ENCODE data around the gene EFNB3.

DNA sequence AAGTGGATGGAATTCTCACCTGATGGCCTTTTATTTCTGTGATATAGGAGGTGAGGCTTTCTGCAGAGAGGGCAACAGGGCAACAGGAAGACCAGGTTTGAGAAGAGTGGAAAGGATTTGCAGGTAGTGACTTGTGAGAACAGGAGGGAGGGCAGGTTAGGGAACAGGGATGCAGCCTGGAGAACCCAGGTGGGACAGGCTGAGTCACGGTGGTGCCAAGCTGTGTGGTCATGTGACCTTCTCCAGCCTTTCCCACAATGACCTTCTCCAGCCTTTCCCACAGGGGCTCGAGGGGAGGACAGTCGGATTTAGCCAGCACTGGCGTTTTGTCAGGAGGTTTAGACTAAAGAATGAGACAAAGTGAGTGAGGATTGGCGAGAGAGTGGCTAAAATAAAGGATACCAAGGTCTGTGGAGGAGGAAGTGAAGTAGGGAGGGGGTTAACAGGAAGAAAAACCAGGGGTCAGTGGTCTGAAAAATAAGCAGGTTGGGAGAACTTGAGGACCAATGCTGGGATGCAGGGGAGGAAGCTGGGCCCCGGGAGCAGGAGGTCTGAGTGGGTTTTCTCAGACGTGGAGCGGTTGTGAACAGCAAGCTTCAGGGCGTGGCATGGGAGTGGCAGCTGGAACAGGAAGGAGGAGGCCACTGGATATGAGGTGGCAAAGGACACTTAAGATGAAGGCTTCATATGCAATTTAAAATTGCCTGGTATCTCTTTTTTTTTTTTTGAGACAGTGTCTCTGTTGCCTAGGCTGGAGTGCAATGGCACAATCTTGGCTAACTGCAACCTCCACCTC is 50.3 kb downstream of the EFNB3 start:
- no peak for TF ChIP-seq YY1 (IDR thresholded peaks at IDR 0.05; ENCODE audit: low read depth, low read length)
- no peak for TF ChIP-seq EZH2 (IDR thresholded peaks at IDR 0.05; ENCODE audit: low read depth, low read length, severe bottlenecking)
- TF ChIP-seq KDM5A (IDR thresholded peaks at IDR 0.05; ENCODE audit: low read length) = no peak
- no peak for TF ChIP-seq SIX5 (IDR thresholded peaks at IDR 0.05; ENCODE audit: low read depth, low read length)
- TF ChIP-seq HDAC2 (IDR thresholded peaks at IDR 0.05; ENCODE audit: borderline replicate concordance in 1 of 2, low read depth in 2 of 2, low read length in 2 of 2) = no peak
- TF ChIP-seq, protein P1, sequence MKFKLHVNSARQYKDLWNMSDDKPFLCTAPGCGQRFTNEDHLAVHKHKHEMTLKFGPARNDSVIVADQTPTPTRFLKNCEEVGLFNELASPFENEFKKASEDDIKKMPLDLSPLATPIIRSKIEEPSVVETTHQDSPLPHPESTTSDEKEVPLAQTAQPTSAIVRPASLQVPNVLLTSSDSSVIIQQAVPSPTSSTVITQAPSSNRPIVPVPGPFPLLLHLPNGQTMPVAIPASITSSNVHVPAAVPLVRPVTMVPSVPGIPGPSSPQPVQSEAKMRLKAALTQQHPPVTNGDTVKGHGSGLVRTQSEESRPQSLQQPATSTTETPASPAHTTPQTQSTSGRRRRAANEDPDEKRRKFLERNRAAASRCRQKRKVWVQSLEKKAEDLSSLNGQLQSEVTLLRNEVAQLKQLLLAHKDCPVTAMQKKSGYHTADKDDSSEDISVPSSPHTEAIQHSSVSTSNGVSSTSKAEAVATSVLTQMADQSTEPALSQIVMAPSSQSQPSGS (IDR thresholded peaks at IDR 0.05; ENCODE audit: low read length) = no peak
- TF ChIP-seq HDAC6 (IDR thresholded peaks at IDR 0.05; ENCODE audit: low read depth, low read length) = no peak
- TF ChIP-seq, protein P2, sequence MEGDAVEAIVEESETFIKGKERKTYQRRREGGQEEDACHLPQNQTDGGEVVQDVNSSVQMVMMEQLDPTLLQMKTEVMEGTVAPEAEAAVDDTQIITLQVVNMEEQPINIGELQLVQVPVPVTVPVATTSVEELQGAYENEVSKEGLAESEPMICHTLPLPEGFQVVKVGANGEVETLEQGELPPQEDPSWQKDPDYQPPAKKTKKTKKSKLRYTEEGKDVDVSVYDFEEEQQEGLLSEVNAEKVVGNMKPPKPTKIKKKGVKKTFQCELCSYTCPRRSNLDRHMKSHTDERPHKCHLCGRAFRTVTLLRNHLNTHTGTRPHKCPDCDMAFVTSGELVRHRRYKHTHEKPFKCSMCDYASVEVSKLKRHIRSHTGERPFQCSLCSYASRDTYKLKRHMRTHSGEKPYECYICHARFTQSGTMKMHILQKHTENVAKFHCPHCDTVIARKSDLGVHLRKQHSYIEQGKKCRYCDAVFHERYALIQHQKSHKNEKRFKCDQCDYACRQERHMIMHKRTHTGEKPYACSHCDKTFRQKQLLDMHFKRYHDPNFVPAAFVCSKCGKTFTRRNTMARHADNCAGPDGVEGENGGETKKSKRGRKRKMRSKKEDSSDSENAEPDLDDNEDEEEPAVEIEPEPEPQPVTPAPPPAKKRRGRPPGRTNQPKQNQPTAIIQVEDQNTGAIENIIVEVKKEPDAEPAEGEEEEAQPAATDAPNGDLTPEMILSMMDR (IDR thresholded peaks at IDR 0.05; ENCODE audit: control extremely low read depth in 1 of 3, insufficient read depth in 1 of 3, low read depth in 1 of 3, low read length in 3 of 3) = no peak
- TF ChIP-seq POLR2A (IDR thresholded peaks at IDR 0.05; ENCODE audit: control extremely low read depth in 1 of 2, low read depth in 2 of 2, low read length in 2 of 2) = no peak
- TF ChIP-seq CHD1 (IDR thresholded peaks at IDR 0.05; ENCODE audit: low read depth, low read length) = no peak
- no peak for TF ChIP-seq CREB1 (IDR thresholded peaks at IDR 0.05)
- no peak for TF ChIP-seq TCF12 (IDR thresholded peaks at IDR 0.05; ENCODE audit: low read depth, low read length)
- TF ChIP-seq, protein P3, sequence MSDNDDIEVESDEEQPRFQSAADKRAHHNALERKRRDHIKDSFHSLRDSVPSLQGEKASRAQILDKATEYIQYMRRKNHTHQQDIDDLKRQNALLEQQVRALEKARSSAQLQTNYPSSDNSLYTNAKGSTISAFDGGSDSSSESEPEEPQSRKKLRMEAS (IDR thresholded peaks at IDR 0.05) = 0 out of 2 replicates have a peak, but pooled peaks have one; percentile 22
- no peak for TF ChIP-seq POU5F1 (IDR thresholded peaks at IDR 0.05; ENCODE audit: low read depth, low read length)

All from H1 (cell line).